K562 (cell line): ENCODE measurements around the gene EPHA7. TPM values are rescaled to one million over a fixed set of nuclear protein-coding genes. Genes with fewer than 3 reads are reported as not detected.

Experiments
- BCLAF1 ChIP-seq, 2 experiments: fragments of 450-650 bp in 1 of 2; IDR thresholded peaks; 2 replicates each; pipeline ENCODE4 v1.6.1; 2011 to 2017; ENCODE audit warnings: low read depth in 2 of 2, antibody characterized with exemption in 1 of 2, borderline replicate concordance in 1 of 2, low read length in 1 of 2, mild to moderate bottlenecking in 1 of 2, mixed read lengths in 1 of 2; ENCODE audit not compliant: control insufficient read depth in 1 of 2
- DACH1 ChIP-seq: fragments of 450-650 bp; IDR thresholded peaks from 2 replicates; pipeline ENCODE4 v1.6.1; 2018; ENCODE audit not compliant: partially characterized antibody
- ETS1 ChIP-seq: conservative IDR thresholded peaks from 2 replicates; pipeline ENCODE4 v1.6.1; 2011; ENCODE audit warnings: low read depth, mild to moderate bottlenecking, low read length; ENCODE audit not compliant: control insufficient read depth
- PBX2 ChIP-seq, 2 experiments: IDR thresholded peaks in 1 of 2; conservative IDR thresholded peaks in 1 of 2; 2 replicates each; pipeline ENCODE4 v1.6.1; 2016; ENCODE audit warnings: low read depth in 2 of 2, mild to moderate bottlenecking in 1 of 2, missing compliant biosample characterization in 1 of 2, missing genetic modification characterization in 1 of 2, moderate library complexity in 1 of 2
- PREB ChIP-seq: sonication (generic); formaldehyde crosslinking; IDR thresholded peaks from 2 replicates; pipeline ENCODE4 v1.8.1; 2023; ENCODE audit warnings: mild to moderate bottlenecking, missing genetic modification reagents
- ZBTB26 ChIP-seq: fragments of 450-650 bp; formaldehyde crosslinking; IDR thresholded peaks from 2 replicates; pipeline ENCODE4 v1.4.0; 2022; ENCODE audit warnings: missing genetic modification characterization
- ZNF121 ChIP-seq: sonication (generic); formaldehyde crosslinking; conservative IDR thresholded peaks from 2 replicates; pipeline ENCODE4 v1.8.0; 2022; ENCODE audit warnings: missing genetic modification reagents
- polyA plus RNA-seq, 8 experiments: library from polyadenylated mRNA; depleted of rRNA in 4 of 8; stranded (reverse) in 5 of 8; unstranded in 3 of 8; fragments of >200 nt; fragmentation: Nextera tagmentation in 2 of 8; fragmentation: Illumina TruSeq in 1 of 8; extraction: Ambion mirVana in 2 of 8; extraction: Trizol in 1 of 8; gene quantifications; 2 replicates each; pipeline versions ENCODE4 v1.2.1 to v1.2.3, GENCODE V29; 2011 to 2014; ENCODE audit warnings: inconsistent platforms in 1 of 8, missing spikeins in 1 of 8
- total RNA-seq, 7 experiments: library from RNA; depleted of rRNA in 6 of 7; stranded (reverse); fragments of >200 nt in 6 of 7; fragmentation: Illumina TruSeq in 2 of 7; extraction: Trizol in 2 of 7; gene quantifications; 2 replicates each; pipeline versions ENCODE4 v1.2.1 to v1.2.3, GENCODE V29; 2011 to 2021; ENCODE audit warnings: low replicate concordance in 1 of 7

Gene EPHA7
- total and polyA plus RNA-seq, 9 of the 15 experiments (the other 6 are each of a cell fraction or from before 2014, with no cell fraction given) = not detected

- TF ChIP-seq BCLAF1 (IDR thresholded peaks at IDR 0.05; ENCODE audit: borderline replicate concordance in 1 of 2, control insufficient read depth in 1 of 2, low read depth in 2 of 2, low read length in 1 of 2) = no peak
- TF ChIP-seq PREB (CRISPR knock-in tag) = no peak
- TF ChIP-seq PBX2 (CRISPR knock-in tag; IDR thresholded peaks at IDR 0.05; ENCODE audit: low read depth) = no peak
- no peak for TF ChIP-seq PBX2 (tag; conservative IDR thresholded peaks at IDR 0.05; ENCODE audit: low read depth)
- TF ChIP-seq ZNF121 (CRISPR knock-in tag) = no peak
- no peak for TF ChIP-seq ZBTB26
- TF ChIP-seq ETS1 = no peak
- TF ChIP-seq DACH1 = no peak
Observed at GRCh38 chr6:93343476-93343875, 75.9 kb downstream of the EPHA7 start (continued).
